Measurements from ENCODE around the gene MGLL.

Gene MGLL

DNA sequence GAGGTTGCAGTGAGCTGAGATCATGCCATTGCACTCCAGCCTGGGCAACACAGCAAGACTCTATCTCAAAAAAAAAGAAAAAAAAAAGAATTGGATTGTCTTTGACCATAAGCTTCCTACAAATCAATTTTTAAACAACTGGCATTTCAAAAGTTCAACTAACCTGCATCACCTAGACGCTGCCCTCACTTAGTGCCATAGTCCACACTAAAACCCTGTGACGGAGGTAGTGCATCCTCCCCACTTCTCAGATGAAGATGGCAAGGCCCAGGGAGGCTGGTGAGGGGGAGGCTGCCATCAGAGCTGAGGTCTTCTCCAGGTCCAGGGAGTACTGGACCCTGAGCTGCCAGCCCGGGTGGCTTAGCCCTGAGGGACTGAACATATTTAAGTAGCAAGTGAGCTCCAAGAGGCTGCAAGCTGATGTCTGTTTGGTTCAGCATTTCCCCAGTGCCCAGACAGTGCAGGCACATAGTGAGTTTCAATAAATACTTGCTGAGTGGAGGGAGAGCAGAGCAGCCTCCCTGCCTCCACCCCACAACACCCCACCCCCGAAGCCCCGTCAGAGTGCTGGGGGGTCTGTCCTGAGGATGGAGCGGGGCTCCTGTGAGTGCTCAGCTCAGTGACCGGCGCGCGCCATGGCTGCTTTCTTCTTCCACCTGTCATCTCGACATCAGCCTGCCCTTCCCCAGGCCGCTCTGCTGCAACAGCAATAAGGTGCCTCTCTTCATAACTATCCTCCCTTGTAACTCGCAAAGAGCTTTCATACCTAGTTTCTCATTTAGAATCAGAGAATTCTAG, 52.8 kb downstream of the MGLL start:
- Histone ChIP-seq H3K27me3 (ENCODE audit: insufficient read depth, low read length) (no peaks in the 10 kb centered on the region), H3K27ac (ENCODE audit: low read depth, low read length, poor library complexity, severe bottlenecking) (no peak overlapping the region), H3K79me2 (ENCODE audit: insufficient read depth, low read length) (no peaks in the 10 kb centered on the region), H2AFZ (ENCODE audit: low read length) (no peak overlapping the region), H3K9me2 (ENCODE audit: low read depth, low read length) (no peaks in the 10 kb centered on the region), H3K9me3 (ENCODE audit: low read length) (no peaks in the 10 kb centered on the region), H3K4me2 (ENCODE audit: low read length) (no peak overlapping the region), H4K20me1 (ENCODE audit: insufficient read depth, low read length) (no peaks in the 10 kb centered on the region), H3K36me3 (ENCODE audit: insufficient read depth, low read length) (no peaks in the 10 kb centered on the region), H3K4me3 (ENCODE audit: low read depth, low read length, poor library complexity, severe bottlenecking) (no peak overlapping the region), H3K4me1 (ENCODE audit: insufficient read depth, low read length, severe bottlenecking) (no peaks in the 10 kb centered on the region), H3K9ac (ENCODE audit: low read length) (no peak overlapping the region), H3F3A (ENCODE audit: insufficient read depth, low read length) (no peaks in the 10 kb centered on the region)
- TF ChIP-seq, protein P1, sequence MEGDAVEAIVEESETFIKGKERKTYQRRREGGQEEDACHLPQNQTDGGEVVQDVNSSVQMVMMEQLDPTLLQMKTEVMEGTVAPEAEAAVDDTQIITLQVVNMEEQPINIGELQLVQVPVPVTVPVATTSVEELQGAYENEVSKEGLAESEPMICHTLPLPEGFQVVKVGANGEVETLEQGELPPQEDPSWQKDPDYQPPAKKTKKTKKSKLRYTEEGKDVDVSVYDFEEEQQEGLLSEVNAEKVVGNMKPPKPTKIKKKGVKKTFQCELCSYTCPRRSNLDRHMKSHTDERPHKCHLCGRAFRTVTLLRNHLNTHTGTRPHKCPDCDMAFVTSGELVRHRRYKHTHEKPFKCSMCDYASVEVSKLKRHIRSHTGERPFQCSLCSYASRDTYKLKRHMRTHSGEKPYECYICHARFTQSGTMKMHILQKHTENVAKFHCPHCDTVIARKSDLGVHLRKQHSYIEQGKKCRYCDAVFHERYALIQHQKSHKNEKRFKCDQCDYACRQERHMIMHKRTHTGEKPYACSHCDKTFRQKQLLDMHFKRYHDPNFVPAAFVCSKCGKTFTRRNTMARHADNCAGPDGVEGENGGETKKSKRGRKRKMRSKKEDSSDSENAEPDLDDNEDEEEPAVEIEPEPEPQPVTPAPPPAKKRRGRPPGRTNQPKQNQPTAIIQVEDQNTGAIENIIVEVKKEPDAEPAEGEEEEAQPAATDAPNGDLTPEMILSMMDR (IDR thresholded peaks at IDR 0.05; ENCODE audit: low read length): no peak
- TF ChIP-seq EZH2 (IDR thresholded peaks at IDR 0.05; ENCODE audit: borderline replicate concordance, low read length): no peak

DNA sequence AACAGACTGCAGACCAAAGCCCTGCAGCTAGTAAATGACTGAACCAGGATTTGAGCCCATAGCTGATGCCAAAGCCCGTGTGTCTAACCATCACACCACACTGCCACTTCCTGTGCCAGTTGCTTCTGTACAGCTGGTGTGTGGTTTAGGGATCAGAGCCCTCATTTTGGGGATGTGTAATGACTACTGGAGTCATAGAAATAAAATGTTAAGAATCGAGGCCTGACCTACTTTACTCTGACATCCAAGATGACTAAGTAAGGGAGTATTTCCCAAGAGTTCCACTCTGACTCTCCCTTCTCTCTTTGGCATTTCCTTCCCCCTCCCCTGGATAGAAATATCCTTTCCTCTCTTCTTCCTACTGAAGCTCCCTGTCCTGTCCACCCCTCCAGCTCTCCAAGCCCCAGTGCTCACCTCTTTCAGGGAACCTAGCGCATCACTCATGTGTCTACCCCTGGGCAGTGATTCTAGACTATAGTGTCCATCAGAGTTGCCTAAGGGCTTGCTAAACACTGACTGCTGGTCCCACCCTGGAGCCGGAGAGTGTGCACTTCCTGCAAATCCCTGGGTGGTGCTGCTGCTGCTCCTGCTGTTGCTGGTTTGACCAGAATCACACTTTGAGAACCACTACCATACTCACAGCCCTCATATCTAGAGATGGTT, 53.8 kb downstream of the MGLL start:
- no peaks in the 10 kb centered on the region for H4K20me1 ChIP-seq (ENCODE audit: insufficient read depth, low read length)
- no peaks in the 10 kb centered on the region for H3K9me2 ChIP-seq (ENCODE audit: low read depth, low read length)
- H3K9ac ChIP-seq (ENCODE audit: low read length): no peak overlapping the region
- H3K4me2 ChIP-seq (ENCODE audit: low read length): no peak overlapping the region
- no peak overlapping the region for H3K4me3 ChIP-seq (ENCODE audit: low read depth, low read length, poor library complexity, severe bottlenecking)
- H2AFZ ChIP-seq (ENCODE audit: low read length): no peak overlapping the region
- H3F3A ChIP-seq (ENCODE audit: insufficient read depth, low read length): no peaks in the 10 kb centered on the region
- H3K27ac ChIP-seq (ENCODE audit: low read depth, low read length, poor library complexity, severe bottlenecking): no peak overlapping the region
- no peaks in the 10 kb centered on the region for H3K9me3 ChIP-seq (ENCODE audit: low read length)
- H3K79me2 ChIP-seq (ENCODE audit: insufficient read depth, low read length): no peaks in the 10 kb centered on the region
- H3K27me3 ChIP-seq (ENCODE audit: insufficient read depth, low read length): no peaks in the 10 kb centered on the region
- no peaks in the 10 kb centered on the region for H3K36me3 ChIP-seq (ENCODE audit: insufficient read depth, low read length)
- no peaks in the 10 kb centered on the region for H3K4me1 ChIP-seq (ENCODE audit: insufficient read depth, low read length, severe bottlenecking)
- TF ChIP-seq, protein P1 (IDR thresholded peaks at IDR 0.05; ENCODE audit: low read length): no peak
- no peak for TF ChIP-seq EZH2 (IDR thresholded peaks at IDR 0.05; ENCODE audit: borderline replicate concordance, low read length)

DNA sequence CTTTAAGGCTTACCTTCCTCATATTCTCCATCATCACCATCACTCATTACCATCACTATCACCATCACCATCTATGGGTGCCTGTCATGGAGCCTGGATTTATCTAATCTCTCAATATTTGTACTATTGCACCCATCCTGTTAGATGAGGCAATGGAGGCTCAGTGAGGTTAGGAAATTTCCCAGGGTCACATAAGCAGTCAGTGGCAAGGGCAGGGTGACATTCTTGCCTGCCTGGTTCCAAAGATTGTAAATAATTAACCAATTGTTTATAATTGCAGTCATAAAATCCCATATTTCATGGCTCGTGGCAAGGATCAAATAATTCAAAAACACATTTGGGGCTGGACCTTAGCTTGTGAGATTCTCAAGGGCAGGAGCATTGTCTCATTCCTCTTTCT, 55.2 kb downstream of the MGLL start:
- H3K27ac ChIP-seq (ENCODE audit: low read depth, low read length, poor library complexity, severe bottlenecking): no peak overlapping the region
- H3K9me2 ChIP-seq (ENCODE audit: low read depth, low read length): no peaks in the 10 kb centered on the region
- TF ChIP-seq EZH2 (IDR thresholded peaks at IDR 0.05; ENCODE audit: borderline replicate concordance, low read length): no peak
- TF ChIP-seq, protein P1 (IDR thresholded peaks at IDR 0.05; ENCODE audit: low read length): no peak
- H3F3A ChIP-seq (ENCODE audit: insufficient read depth, low read length): no peaks in the 10 kb centered on the region
- H3K4me2 ChIP-seq (ENCODE audit: low read length): no peak overlapping the region
- H4K20me1 ChIP-seq (ENCODE audit: insufficient read depth, low read length): no peaks in the 10 kb centered on the region
- H3K4me1 ChIP-seq (ENCODE audit: insufficient read depth, low read length, severe bottlenecking): peaks cover 8% of the 10 kb centered on the region
- no peak overlapping the region for H2AFZ ChIP-seq (ENCODE audit: low read length)
- no peak overlapping the region for H3K4me3 ChIP-seq (ENCODE audit: low read depth, low read length, poor library complexity, severe bottlenecking)
- no peaks in the 10 kb centered on the region for H3K27me3 ChIP-seq (ENCODE audit: insufficient read depth, low read length)
- no peaks in the 10 kb centered on the region for H3K36me3 ChIP-seq (ENCODE audit: insufficient read depth, low read length)
- no peak overlapping the region for H3K9ac ChIP-seq (ENCODE audit: low read length)
- no peaks in the 10 kb centered on the region for H3K9me3 ChIP-seq (ENCODE audit: low read length)
- H3K79me2 ChIP-seq (ENCODE audit: insufficient read depth, low read length): no peaks in the 10 kb centered on the region

Data from OCI-LY1 (cell line).